Hepatocyte (in vitro differentiated cells): ENCODE data around the gene GRK2. TPM values are rescaled to one million over a fixed set of nuclear protein-coding genes. Genes with fewer than 3 reads are reported as not detected.

ENCODE experiments used
- DNase-seq: peaks from one replicate; pipeline ENCODE4 v3.0.0-alpha.2; 2016; ENCODE audit warnings: low spot score
- H2AFZ ChIP-seq: fragments of 200-600 bp; sonication (generic); 2 replicates; pipeline ENCODE4 v1.6.0; 2016; ENCODE audit warnings: antibody characterized with exemption, mild to moderate bottlenecking
- H3K27ac ChIP-seq: fragments of 200-600 bp; sonication (generic); 2 replicates; pipeline ENCODE4 v1.5.1; 2016; ENCODE audit warnings: mild to moderate bottlenecking
- H3K27me3 ChIP-seq: fragments of 200-600 bp; sonication (generic); 2 replicates; pipeline ENCODE4 v1.6.1; 2016
- H3K36me3 ChIP-seq: fragments of 200-600 bp; sonication (generic); replicated peaks from 2 replicates; pipeline ENCODE4 v1.5.1; 2016; ENCODE audit warnings: low read depth; ENCODE audit not compliant: insufficient read depth
- H3K4me1 ChIP-seq: fragments of 200-600 bp; sonication (generic); 2 replicates; pipeline ENCODE4 v1.5.1; 2016; ENCODE audit warnings: mild to moderate bottlenecking, moderate library complexity; ENCODE audit not compliant: insufficient read depth
- H3K4me2 ChIP-seq: fragments of 200-600 bp; sonication (generic); 2 replicates; pipeline ENCODE4 v1.6.0; 2016
- H3K4me3 ChIP-seq: fragments of 200-600 bp; sonication (generic); 2 replicates; pipeline ENCODE4 v1.5.1; 2016; ENCODE audit warnings: mild to moderate bottlenecking
- H3K79me2 ChIP-seq: fragments of 200-600 bp; sonication (generic); 2 replicates; pipeline ENCODE4 v1.6.0; 2017; ENCODE audit warnings: mild to moderate bottlenecking
- H3K9me2 ChIP-seq: fragments of 200-600 bp; sonication (generic); replicated peaks from 2 replicates; pipeline ENCODE4 v1.6.0; 2017; ENCODE audit warnings: mild to moderate bottlenecking; ENCODE audit not compliant: insufficient read depth
- H3K9me3 ChIP-seq: fragments of 200-600 bp; sonication (generic); 2 replicates; pipeline ENCODE4 v1.5.1; 2016; ENCODE audit warnings: low read depth, mild to moderate bottlenecking
- H4K20me1 ChIP-seq: fragments of 200-600 bp; sonication (generic); 2 replicates; pipeline ENCODE4 v1.6.0; 2016; ENCODE audit warnings: mild to moderate bottlenecking; ENCODE audit not compliant: insufficient read depth, poor library complexity, severe bottlenecking
- CTCF ChIP-seq: fragments of 200-600 bp; sonication (generic); IDR thresholded peaks from 2 replicates; pipeline ENCODE4 v1.5.1; 2016; ENCODE audit warnings: antibody characterized with exemption, mild to moderate bottlenecking; ENCODE audit not compliant: poor library complexity
- EZH2 ChIP-seq: fragments of 200-600 bp; sonication (generic); IDR thresholded peaks from 2 replicates; pipeline ENCODE4 v1.6.1; 2016; ENCODE audit warnings: antibody characterized with exemption, mild to moderate bottlenecking, borderline replicate concordance
- EZH2phosphoT487 ChIP-seq: fragments of 200-600 bp; sonication (generic); IDR thresholded peaks from one replicate; pipeline ENCODE4 v1.6.1; 2018; ENCODE audit warnings: antibody characterized with exemption, mild to moderate bottlenecking, low read depth, moderate library complexity; ENCODE audit not compliant: unreplicated experiment, severe bottlenecking
- WGBS: methylation state at CpG from one replicate; pipeline ENCODE4 v1.1.6; 2016; ENCODE audit warnings: low lambda C conversion rate; ENCODE audit errors: missing lambda C conversion rate; 5-methylcytosine and 5-hydroxymethylcytosine counted together
- polyA plus RNA-seq: library from polyadenylated mRNA; unstranded; fragments of >200 nt; fragmentation: Nextera tagmentation; extraction: Ambion mirVana; gene quantifications from 2 replicates; pipeline ENCODE4 v1.2.1, GENCODE V29; 2016
- total RNA-seq: library from RNA; depleted of rRNA; stranded (reverse); fragments of >200 nt; gene quantifications from 2 replicates; pipeline ENCODE4 v1.2.3, GENCODE V29; 2014

Gene GRK2
- total and polyA plus RNA-seq, 2 experiments from 2014 or later: 41.4 to 59.6 TPM

- no peaks in the 10 kb centered on the region for H3K9me3 ChIP-seq
- no peaks in the 10 kb centered on the region for H3K27me3 ChIP-seq
- H3K27ac ChIP-seq: peak overlapping the region; percentile 67
- peaks cover 21% of the 10 kb centered on the region for H3K79me2 ChIP-seq
- peaks cover 5% of the 10 kb centered on the region for H3K36me3 ChIP-seq
- H2AFZ ChIP-seq: no peak overlapping the region
- DNase-seq: no peak
- H3K4me3 ChIP-seq: no peak overlapping the region
- H3K4me1 ChIP-seq: no peaks in the 10 kb centered on the region
- peaks cover 12% of the 10 kb centered on the region for H4K20me1 ChIP-seq
- TF ChIP-seq EZH2: no peak
- no peak for TF ChIP-seq EZH2phosphoT487
- TF ChIP-seq CTCF: no peak
- H3K9me2 ChIP-seq: no peaks in the 10 kb centered on the region
- H3K4me2 ChIP-seq: no peak overlapping the region
Measured at GRCh38 chr11:67248653-67249052, 17.6 kb upstream of the GRK2 start.

GRCh38 chr11:67250059-67251043 lies 15.9 kb upstream of the GRK2 start:
- peaks cover 5% of the 10 kb centered on the region for H3K36me3 ChIP-seq
- no peaks in the 10 kb centered on the region for H3K27me3 ChIP-seq
- TF ChIP-seq EZH2phosphoT487 (no peak), CTCF (no peak), EZH2 (no peak)
- no peaks in the 10 kb centered on the region for H3K4me1 ChIP-seq
- H2AFZ ChIP-seq: no peak overlapping the region
- no peaks in the 10 kb centered on the region for H3K9me2 ChIP-seq
- no peak overlapping the region for H3K27ac ChIP-seq
- H3K79me2 ChIP-seq: peaks cover 11% of the 10 kb centered on the region
- WGBS: 97% methylated on average over 31 of the region's 37 CpGs
- H3K9me3 ChIP-seq: no peaks in the 10 kb centered on the region
- peaks cover 3% of the 10 kb centered on the region for H4K20me1 ChIP-seq
- no peak overlapping the region for H3K4me3 ChIP-seq
- H3K4me2 ChIP-seq: no peak overlapping the region
- no peak for DNase-seq

- 77% methylated on average over 1 of the region's 1 CpG for WGBS
- Histone ChIP-seq H2AFZ (no peak overlapping the region), H3K4me3 (no peak overlapping the region), H3K4me2 (no peak overlapping the region), H3K79me2 (peaks cover 7% of the 10 kb centered on the region), H3K9me3 (no peaks in the 10 kb centered on the region), H3K36me3 (no peaks in the 10 kb centered on the region), H3K27me3 (no peaks in the 10 kb centered on the region), H3K4me1 (no peaks in the 10 kb centered on the region), H3K9me2 (no peaks in the 10 kb centered on the region), H3K27ac (no peak overlapping the region), H4K20me1 (peaks cover 3% of the 10 kb centered on the region)
- TF ChIP-seq EZH2phosphoT487: no peak
- no peak for TF ChIP-seq CTCF
- no peak for TF ChIP-seq EZH2
- DNase-seq: no peak
Measured at GRCh38 chr11:67251841-67252240, 14.4 kb upstream of the GRK2 start.
